Lower leg skin (tissue), 3 donors: ENCODE data around the gene KCNT2.

ENCODE experiments used
- CTCF ChIP-seq, 3 donors: fragments of 450-650 bp; IDR thresholded peaks; one replicate each; pipeline ENCODE4 v1.5.1; 2016; ENCODE audit warnings: antibody characterized with exemption in 3 of 3, mild to moderate bottlenecking in 3 of 3, moderate library complexity in 2 of 3
- POLR2A ChIP-seq, 2 donors: fragments of 450-650 bp; IDR thresholded peaks; one replicate each; pipeline ENCODE4 v1.6.1; 2016 to 2017; ENCODE audit warnings: antibody characterized with exemption in 2 of 2, mild to moderate bottlenecking in 1 of 2, moderate library complexity in 1 of 2

- TF ChIP-seq CTCF (IDR thresholded peaks at IDR 0.05), result no peak
- TF ChIP-seq POLR2A (IDR thresholded peaks at IDR 0.05), result no peak
Measured at GRCh38 chr1:196183941-196184340, 424.3 kb downstream of the KCNT2 start.
